Spleen (tissue), 7 donors: ENCODE data around the gene ARL14EPL.

Experiments used
- CTCF ChIP-seq, 11 experiments: fragments of 200-600 bp in 7 of 11; fragments of 450-650 bp in 4 of 11; sonication (generic) in 4 of 11; IDR thresholded peaks in 8 of 11; conservative IDR thresholded peaks in 3 of 11; 1 replicate in 7 of 11; 2 replicates in 4 of 11; pipeline versions ENCODE4 v1.4.0 to v1.8.0; 2016 to 2021; ENCODE audit warnings: antibody characterized with exemption in 11 of 11, inconsistent platforms in 4 of 11, mild to moderate bottlenecking in 1 of 11
- POLR2AphosphoS5 ChIP-seq, 3 donors: sonication (generic); formaldehyde crosslinking; IDR thresholded peaks; one replicate each; pipeline ENCODE4 v1.5.1; 2017; ENCODE audit warnings: antibody characterized with exemption in 3 of 3
- donor health status: DM: no; HTN: no; CAD: no; lungs with moderate emphysema.
- donor health status: DM: no; HTN: no; CAD: no.
- donor health status: DM: no; HTN: no; CAD: no.

GRCh38 chr5:116098998-116099397 is 66.7 kb downstream of the ARL14EPL start:
- TF ChIP-seq CTCF (IDR thresholded peaks at IDR 0.05 in 8 of 11, conservative IDR thresholded peaks at IDR 0.05 in 3 of 11) = no peak
- TF ChIP-seq POLR2AphosphoS5 (IDR thresholded peaks at IDR 0.05) = no peak
